Measurements from ENCODE around the gene RAI1.

DNA sequence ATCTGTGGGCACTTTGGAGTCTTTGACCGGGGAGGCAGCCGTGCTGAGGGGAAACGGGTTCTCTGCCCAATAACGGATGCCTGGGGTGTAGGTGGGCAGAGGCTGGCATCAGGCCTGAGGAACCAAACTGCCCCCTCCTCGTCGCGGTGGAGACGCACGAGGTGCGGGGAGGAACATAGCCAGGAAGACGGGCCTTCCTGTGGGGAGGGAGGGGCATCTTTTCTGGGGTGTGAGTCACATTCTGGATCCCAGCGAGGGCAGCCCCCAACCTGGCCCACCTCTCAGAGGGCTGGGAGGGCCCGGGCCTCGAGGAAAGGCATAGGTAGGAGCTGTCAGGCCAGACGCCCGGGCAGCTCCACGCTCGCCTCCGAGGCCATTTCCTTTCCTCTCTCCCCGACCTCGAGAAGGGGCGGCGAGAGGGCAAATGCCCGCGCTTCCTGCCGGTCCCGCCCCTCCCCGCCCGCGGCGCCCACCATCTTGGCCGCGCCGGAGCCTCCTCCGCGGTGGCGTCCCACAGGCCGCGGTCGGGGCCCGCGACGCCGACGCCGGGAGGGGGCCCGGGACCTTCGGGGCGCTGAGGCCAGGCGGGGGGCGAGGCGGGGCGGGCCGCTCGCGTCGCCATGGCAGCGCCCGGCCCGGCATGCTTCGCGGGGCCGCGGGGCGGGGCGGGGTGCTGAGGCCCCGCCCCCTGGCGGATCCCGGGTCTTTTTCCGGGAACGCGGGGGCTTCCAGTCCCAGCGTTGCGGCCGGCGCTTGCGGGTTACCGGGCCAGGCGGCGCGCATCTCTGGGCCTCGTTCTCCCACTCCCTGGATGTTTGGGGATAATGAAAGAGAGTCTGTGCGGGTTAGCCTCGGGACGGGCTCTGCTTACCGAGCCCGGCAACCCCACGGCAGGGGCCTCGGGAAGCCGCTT is 13.2 kb downstream of the RAI1 start:
- TF ChIP-seq RFX5 (IDR thresholded peaks at IDR 0.05) (no peak), EHF (CRISPR knock-in tag; IDR thresholded peaks at IDR 0.05) (peak; percentile 94)
- TF ChIP-seq, protein P1, sequence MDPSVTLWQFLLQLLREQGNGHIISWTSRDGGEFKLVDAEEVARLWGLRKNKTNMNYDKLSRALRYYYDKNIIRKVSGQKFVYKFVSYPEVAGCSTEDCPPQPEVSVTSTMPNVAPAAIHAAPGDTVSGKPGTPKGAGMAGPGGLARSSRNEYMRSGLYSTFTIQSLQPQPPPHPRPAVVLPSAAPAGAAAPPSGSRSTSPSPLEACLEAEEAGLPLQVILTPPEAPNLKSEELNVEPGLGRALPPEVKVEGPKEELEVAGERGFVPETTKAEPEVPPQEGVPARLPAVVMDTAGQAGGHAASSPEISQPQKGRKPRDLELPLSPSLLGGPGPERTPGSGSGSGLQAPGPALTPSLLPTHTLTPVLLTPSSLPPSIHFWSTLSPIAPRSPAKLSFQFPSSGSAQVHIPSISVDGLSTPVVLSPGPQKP (IDR thresholded peaks at IDR 0.05; ENCODE audit: low read depth, low read length): no peak

All from A549 (cell line).